ENCODE measurements around the gene IL4R. TPM values are rescaled to one million over a fixed set of nuclear protein-coding genes. Genes with fewer than 3 reads are reported as not detected.
"Not testable (repeated sequence)": the region's sequence is repeated elsewhere in the genome, so short reads cannot be mapped to it uniquely, and the experiment has no call there.

IL4R gene
- total and polyA plus RNA-seq, 4 donors = 15.5 to 61.9 (median 29.9) TPM

- DNase-seq (ENCODE audit: low spot score); H3K9me3 ChIP-seq (ENCODE audit: control insufficient read depth in 4 of 4, low read length in 3 of 4); H3K9ac ChIP-seq (ENCODE audit: low read depth in 1 of 2, low read length in 2 of 2); H3K27ac ChIP-seq (ENCODE audit: low read depth in 1 of 2, low read length in 2 of 2); H3K36me3 ChIP-seq (ENCODE audit: control insufficient read depth in 4 of 4, insufficient read depth in 3 of 4, low read depth in 1 of 4, low read length in 3 of 4); H3K4me1 ChIP-seq (ENCODE audit: control insufficient read depth in 4 of 4, insufficient read depth in 4 of 4, low read length in 3 of 4); H3K4me3 ChIP-seq (ENCODE audit: low read depth in 1 of 3, low read length in 3 of 3); H3K27me3 ChIP-seq (ENCODE audit: control insufficient read depth in 4 of 4, insufficient read depth in 4 of 4, low read length in 3 of 4): not testable (repeated sequence)
- WGBS = 67% methylated on average over 2 of the region's 2 CpGs
These were observed 96.2 kb downstream of the IL4R start for GRCh38 chr16:27409958-27410357.

DNA sequence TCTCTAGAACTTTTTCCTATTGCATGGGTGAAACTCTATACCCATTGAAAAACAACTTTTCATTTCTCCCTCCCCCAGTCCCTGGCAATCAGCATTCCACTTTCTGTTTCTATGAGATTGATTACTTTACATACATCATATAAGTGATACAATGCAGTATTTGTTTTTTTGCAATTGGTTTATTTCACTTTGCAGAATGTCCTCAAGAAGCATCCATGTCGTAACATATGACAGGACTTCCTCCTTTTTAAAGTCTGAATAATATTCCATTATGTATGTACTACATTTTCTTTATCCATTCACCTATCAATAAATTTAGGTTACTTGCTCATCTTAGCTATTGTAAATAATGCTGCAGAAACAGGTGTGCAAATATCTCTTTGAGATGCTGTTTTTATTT, 97.0 kb downstream of the IL4R start:
- no peak overlapping the region for H3K9ac ChIP-seq (ENCODE audit: low read depth in 1 of 2, low read length in 2 of 2)
- 75% methylated on average over 1 of the region's 1 CpG for WGBS
- H3K4me1 ChIP-seq (ENCODE audit: control insufficient read depth in 4 of 4, insufficient read depth in 4 of 4, low read length in 3 of 4) = no peaks in the 10 kb centered on the region
- DNase-seq (ENCODE audit: low spot score) = no peak
- no peak overlapping the region for H3K27ac ChIP-seq (ENCODE audit: low read depth in 1 of 2, low read length in 2 of 2)
- H3K36me3 ChIP-seq (ENCODE audit: control insufficient read depth in 4 of 4, insufficient read depth in 3 of 4, low read depth in 1 of 4, low read length in 3 of 4) = no peaks in the 10 kb centered on the region
- TF ChIP-seq, protein P1, sequence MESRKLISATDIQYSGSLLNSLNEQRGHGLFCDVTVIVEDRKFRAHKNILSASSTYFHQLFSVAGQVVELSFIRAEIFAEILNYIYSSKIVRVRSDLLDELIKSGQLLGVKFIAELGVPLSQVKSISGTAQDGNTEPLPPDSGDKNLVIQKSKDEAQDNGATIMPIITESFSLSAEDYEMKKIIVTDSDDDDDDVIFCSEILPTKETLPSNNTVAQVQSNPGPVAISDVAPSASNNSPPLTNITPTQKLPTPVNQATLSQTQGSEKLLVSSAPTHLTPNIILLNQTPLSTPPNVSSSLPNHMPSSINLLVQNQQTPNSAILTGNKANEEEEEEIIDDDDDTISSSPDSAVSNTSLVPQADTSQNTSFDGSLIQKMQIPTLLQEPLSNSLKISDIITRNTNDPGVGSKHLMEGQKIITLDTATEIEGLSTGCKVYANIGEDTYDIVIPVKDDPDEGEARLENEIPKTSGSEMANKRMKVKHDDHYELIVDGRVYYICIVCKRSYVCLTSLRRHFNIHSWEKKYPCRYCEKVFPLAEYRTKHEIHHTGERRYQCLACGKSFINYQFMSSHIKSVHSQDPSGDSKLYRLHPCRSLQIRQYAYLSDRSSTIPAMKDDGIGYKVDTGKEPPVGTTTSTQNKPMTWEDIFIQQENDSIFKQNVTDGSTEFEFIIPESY (IDR thresholded peaks at IDR 0.05) = no peak
- no peak for TF ChIP-seq GABPA (IDR thresholded peaks at IDR 0.05 in 1 of 2, conservative IDR thresholded peaks at IDR 0.05 in 1 of 2)
- TF ChIP-seq HNF4A (conservative IDR thresholded peaks at IDR 0.05) = no peak
- TF ChIP-seq, protein P2, sequence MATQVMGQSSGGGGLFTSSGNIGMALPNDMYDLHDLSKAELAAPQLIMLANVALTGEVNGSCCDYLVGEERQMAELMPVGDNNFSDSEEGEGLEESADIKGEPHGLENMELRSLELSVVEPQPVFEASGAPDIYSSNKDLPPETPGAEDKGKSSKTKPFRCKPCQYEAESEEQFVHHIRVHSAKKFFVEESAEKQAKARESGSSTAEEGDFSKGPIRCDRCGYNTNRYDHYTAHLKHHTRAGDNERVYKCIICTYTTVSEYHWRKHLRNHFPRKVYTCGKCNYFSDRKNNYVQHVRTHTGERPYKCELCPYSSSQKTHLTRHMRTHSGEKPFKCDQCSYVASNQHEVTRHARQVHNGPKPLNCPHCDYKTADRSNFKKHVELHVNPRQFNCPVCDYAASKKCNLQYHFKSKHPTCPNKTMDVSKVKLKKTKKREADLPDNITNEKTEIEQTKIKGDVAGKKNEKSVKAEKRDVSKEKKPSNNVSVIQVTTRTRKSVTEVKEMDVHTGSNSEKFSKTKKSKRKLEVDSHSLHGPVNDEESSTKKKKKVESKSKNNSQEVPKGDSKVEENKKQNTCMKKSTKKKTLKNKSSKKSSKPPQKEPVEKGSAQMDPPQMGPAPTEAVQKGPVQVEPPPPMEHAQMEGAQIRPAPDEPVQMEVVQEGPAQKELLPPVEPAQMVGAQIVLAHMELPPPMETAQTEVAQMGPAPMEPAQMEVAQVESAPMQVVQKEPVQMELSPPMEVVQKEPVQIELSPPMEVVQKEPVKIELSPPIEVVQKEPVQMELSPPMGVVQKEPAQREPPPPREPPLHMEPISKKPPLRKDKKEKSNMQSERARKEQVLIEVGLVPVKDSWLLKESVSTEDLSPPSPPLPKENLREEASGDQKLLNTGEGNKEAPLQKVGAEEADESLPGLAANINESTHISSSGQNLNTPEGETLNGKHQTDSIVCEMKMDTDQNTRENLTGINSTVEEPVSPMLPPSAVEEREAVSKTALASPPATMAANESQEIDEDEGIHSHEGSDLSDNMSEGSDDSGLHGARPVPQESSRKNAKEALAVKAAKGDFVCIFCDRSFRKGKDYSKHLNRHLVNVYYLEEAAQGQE (IDR thresholded peaks at IDR 0.05) = no peak
- TF ChIP-seq, protein P3, sequence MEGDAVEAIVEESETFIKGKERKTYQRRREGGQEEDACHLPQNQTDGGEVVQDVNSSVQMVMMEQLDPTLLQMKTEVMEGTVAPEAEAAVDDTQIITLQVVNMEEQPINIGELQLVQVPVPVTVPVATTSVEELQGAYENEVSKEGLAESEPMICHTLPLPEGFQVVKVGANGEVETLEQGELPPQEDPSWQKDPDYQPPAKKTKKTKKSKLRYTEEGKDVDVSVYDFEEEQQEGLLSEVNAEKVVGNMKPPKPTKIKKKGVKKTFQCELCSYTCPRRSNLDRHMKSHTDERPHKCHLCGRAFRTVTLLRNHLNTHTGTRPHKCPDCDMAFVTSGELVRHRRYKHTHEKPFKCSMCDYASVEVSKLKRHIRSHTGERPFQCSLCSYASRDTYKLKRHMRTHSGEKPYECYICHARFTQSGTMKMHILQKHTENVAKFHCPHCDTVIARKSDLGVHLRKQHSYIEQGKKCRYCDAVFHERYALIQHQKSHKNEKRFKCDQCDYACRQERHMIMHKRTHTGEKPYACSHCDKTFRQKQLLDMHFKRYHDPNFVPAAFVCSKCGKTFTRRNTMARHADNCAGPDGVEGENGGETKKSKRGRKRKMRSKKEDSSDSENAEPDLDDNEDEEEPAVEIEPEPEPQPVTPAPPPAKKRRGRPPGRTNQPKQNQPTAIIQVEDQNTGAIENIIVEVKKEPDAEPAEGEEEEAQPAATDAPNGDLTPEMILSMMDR (IDR thresholded peaks at IDR 0.05; ENCODE audit: low read depth, low read length, missing input control) = no peak
- TF ChIP-seq EGR1 (IDR thresholded peaks at IDR 0.05; ENCODE audit: low read depth in 2 of 2) = no peak
- no peak for TF ChIP-seq FOXA2 (IDR thresholded peaks at IDR 0.05)
- TF ChIP-seq, protein P4, sequence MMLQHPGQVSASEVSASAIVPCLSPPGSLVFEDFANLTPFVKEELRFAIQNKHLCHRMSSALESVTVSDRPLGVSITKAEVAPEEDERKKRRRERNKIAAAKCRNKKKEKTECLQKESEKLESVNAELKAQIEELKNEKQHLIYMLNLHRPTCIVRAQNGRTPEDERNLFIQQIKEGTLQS (IDR thresholded peaks at IDR 0.05) = no peak
- no peak for TF ChIP-seq FOXA1 (IDR thresholded peaks at IDR 0.05)
- no peak overlapping the region for H3K4me3 ChIP-seq (ENCODE audit: low read depth in 1 of 3, low read length in 3 of 3)
- peaks cover 0 to 8% (median 0%) of the 10 kb centered on the region in 4 donors for H3K9me3 ChIP-seq (ENCODE audit: control insufficient read depth in 4 of 4, low read length in 3 of 4)
- no peaks in the 10 kb centered on the region for H3K27me3 ChIP-seq (ENCODE audit: control insufficient read depth in 4 of 4, insufficient read depth in 4 of 4, low read length in 3 of 4)

- Histone ChIP-seq H3K4me1 (ENCODE audit: control insufficient read depth in 4 of 4, insufficient read depth in 4 of 4, low read length in 3 of 4) (no peaks in the 10 kb centered on the region), H3K9ac (ENCODE audit: low read depth in 1 of 2, low read length in 2 of 2) (no peak overlapping the region), H3K9me3 (ENCODE audit: control insufficient read depth in 4 of 4, low read length in 3 of 4) (peaks cover 0 to 8% (median 0%) of the 10 kb centered on the region in 4 donors), H3K27ac (ENCODE audit: low read depth in 1 of 2, low read length in 2 of 2) (no peak overlapping the region), H3K36me3 (ENCODE audit: control insufficient read depth in 4 of 4, insufficient read depth in 3 of 4, low read depth in 1 of 4, low read length in 3 of 4) (no peaks in the 10 kb centered on the region), H3K4me3 (ENCODE audit: low read depth in 1 of 3, low read length in 3 of 3) (no peak overlapping the region), H3K27me3 (ENCODE audit: control insufficient read depth in 4 of 4, insufficient read depth in 4 of 4, low read length in 3 of 4) (no peaks in the 10 kb centered on the region)
- DNase-seq (ENCODE audit: low spot score) = no peak
- WGBS = 75% methylated on average over 2 of the region's 2 CpGs
- TF ChIP-seq, protein P5, sequence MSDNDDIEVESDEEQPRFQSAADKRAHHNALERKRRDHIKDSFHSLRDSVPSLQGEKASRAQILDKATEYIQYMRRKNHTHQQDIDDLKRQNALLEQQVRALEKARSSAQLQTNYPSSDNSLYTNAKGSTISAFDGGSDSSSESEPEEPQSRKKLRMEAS (IDR thresholded peaks at IDR 0.05) = no peak
- TF ChIP-seq FOXA1 (IDR thresholded peaks at IDR 0.05) (no peak), GABPA (IDR thresholded peaks at IDR 0.05 in 1 of 2, conservative IDR thresholded peaks at IDR 0.05 in 1 of 2) (no peak), TAF1 (conservative IDR thresholded peaks at IDR 0.05) (no peak), RAD21 (IDR thresholded peaks at IDR 0.05) (no peak), EGR1 (IDR thresholded peaks at IDR 0.05; ENCODE audit: low read depth in 2 of 2) (no peak), YY1 (IDR thresholded peaks at IDR 0.05) (no peak), NR2F2 (IDR thresholded peaks at IDR 0.05) (no peak), JUND (IDR thresholded peaks at IDR 0.05) (no peak)
- TF ChIP-seq, protein P4 (IDR thresholded peaks at IDR 0.05) = no peak
- TF ChIP-seq, protein P2 (IDR thresholded peaks at IDR 0.05) = no peak
These were observed 100.2 kb downstream of the IL4R start for GRCh38 chr16:27413956-27414355.
